Loucy (cell line): ENCODE results near the gene RSPH3.

Source experiments
- CTCF ChIP-seq: fragments of 200-600 bp; sonication (generic); conservative IDR thresholded peaks from 2 replicates; pipeline ENCODE4 v1.5.1; 2014; ENCODE audit warnings: mild to moderate bottlenecking, antibody characterized with exemption, low read length
- EZH2phosphoT487 ChIP-seq: fragments of 200-600 bp; IDR thresholded peaks from 2 replicates; pipeline ENCODE4 v1.6.1; 2018; ENCODE audit warnings: antibody characterized with exemption, mild to moderate bottlenecking, moderate library complexity, borderline replicate concordance

- TF ChIP-seq CTCF: no peak
- no peak for TF ChIP-seq EZH2phosphoT487
Observed at GRCh38 chr6:159031846-159032245, 31.8 kb upstream of the RSPH3 start.
